ENCODE data around the gene MRTFA. TPM values are rescaled to one million over a fixed set of nuclear protein-coding genes. Genes with fewer than 3 reads are reported as not detected.

The MRTFA gene
- total RNA-seq, 1 experiment from 2014 or later, result 28.0 TPM

GRCh38 chr22:40413873-40414272 lies 222.6 kb downstream of the MRTFA start:
- H3K4me2 ChIP-seq (ENCODE audit: low read length), result no peak overlapping the region
- ChIA-PET CTCF (no interaction called here), RAD21 (ENCODE audit: low non-redundant PET in 1 of 2, low total read pairs in 2 of 2, uncharacterized antibody in 2 of 2, unreplicated experiment in 2 of 2) (no interaction called here), POLR2A (no interaction called here)
- no peaks in the 10 kb centered on the region for H3K27me3 ChIP-seq (ENCODE audit: insufficient read depth, low read length)
- H3K4me1 ChIP-seq (ENCODE audit: control insufficient read depth in 1 of 2, insufficient read depth in 2 of 2, low read length in 2 of 2), result peaks cover 4 to 11% of the 10 kb centered on the region in 2 experiments; a peak in 3 of 4 replicates
- no peaks in the 10 kb centered on the region for H4K20me1 ChIP-seq (ENCODE audit: insufficient read depth)
- H3K36me3 ChIP-seq (ENCODE audit: control insufficient read depth in 1 of 2, insufficient read depth in 2 of 2, low read length in 2 of 2), result peaks cover 2 to 4% of the 10 kb centered on the region in 2 experiments; a peak in 3 of 4 replicates
- H3K9ac ChIP-seq (ENCODE audit: low read length), result no peak overlapping the region
- no peak overlapping the region for H2AFZ ChIP-seq (ENCODE audit: low read depth, low read length, poor library complexity, severe bottlenecking)
- no peak overlapping the region for H3K4me3 ChIP-seq (replicated peaks in 1 of 2; ENCODE audit: low read depth in 1 of 2, low read length in 2 of 2)
- ATAC-seq, result no peak
- no peaks in the 10 kb centered on the region for H3K9me2 ChIP-seq (ENCODE audit: insufficient read depth)
- no peak for DNase-seq (ENCODE audit: low read depth, low spot score)
- no peak overlapping the region for H3K27ac ChIP-seq (ENCODE audit: low read depth, low read length)
- intact Hi-C loops (cut with micrococcal nuclease), result no loop called here
- BruUV-seq (replicated peaks), result TSS peak; percentile 23
- H3K79me2 ChIP-seq (ENCODE audit: insufficient read depth, low read length), result no peaks in the 10 kb centered on the region
- TF ChIP-seq CTCF (IDR thresholded peaks at IDR 0.05 in 2 of 3, conservative IDR thresholded peaks at IDR 0.05 in 1 of 3; ENCODE audit: borderline replicate concordance in 1 of 3, insufficient read depth in 1 of 3, low read depth in 2 of 3, low read length in 2 of 3), result no peak
- TF ChIP-seq YY1 (IDR thresholded peaks at IDR 0.05; ENCODE audit: extremely low read depth, insufficient replicate concordance, low read depth, low read length), result no peak
- no peak for TF ChIP-seq MAX (IDR thresholded peaks at IDR 0.05)
- TF ChIP-seq RAD21 (IDR thresholded peaks at IDR 0.05; ENCODE audit: low read depth), result no peak
- H3K9me3 ChIP-seq (ENCODE audit: control insufficient read depth in 1 of 2, insufficient read depth in 1 of 2, low read depth in 1 of 2, low read length in 2 of 2), result no peaks in the 10 kb centered on the region

GRCh38 chr22:40412441-40412840 lies 224.1 kb downstream of the MRTFA start:
- DNase-seq (ENCODE audit: low read depth, low spot score) (no peak), ATAC-seq (no peak)
- H4K20me1 ChIP-seq (ENCODE audit: insufficient read depth), result no peaks in the 10 kb centered on the region
- H3K27me3 ChIP-seq (ENCODE audit: insufficient read depth, low read length), result no peaks in the 10 kb centered on the region
- BruUV-seq (replicated peaks), result TSS peak; percentile 44
- H3K79me2 ChIP-seq (ENCODE audit: insufficient read depth, low read length), result no peaks in the 10 kb centered on the region
- no peak overlapping the region for H3K27ac ChIP-seq (ENCODE audit: low read depth, low read length)
- no peaks in the 10 kb centered on the region for H3K9me2 ChIP-seq (ENCODE audit: insufficient read depth)
- H3K9me3 ChIP-seq (ENCODE audit: control insufficient read depth in 1 of 2, insufficient read depth in 1 of 2, low read depth in 1 of 2, low read length in 2 of 2), result no peaks in the 10 kb centered on the region
- ChIA-PET RAD21 (ENCODE audit: low non-redundant PET in 1 of 2, low total read pairs in 2 of 2, uncharacterized antibody in 2 of 2, unreplicated experiment in 2 of 2) (no interaction called here), POLR2A (no interaction called here), CTCF (no interaction called here)
- H2AFZ ChIP-seq (ENCODE audit: low read depth, low read length, poor library complexity, severe bottlenecking), result no peak overlapping the region
- intact Hi-C loops (cut with micrococcal nuclease), result no loop called here
- TF ChIP-seq ZNF274 (IDR thresholded peaks at IDR 0.05; ENCODE audit: low read depth, low read length) (no peak), EGR1 (IDR thresholded peaks at IDR 0.05; ENCODE audit: low read depth) (no peak), SP1 (IDR thresholded peaks at IDR 0.05; ENCODE audit: low read depth) (no peak), RAD21 (IDR thresholded peaks at IDR 0.05; ENCODE audit: low read depth) (no peak), ZBTB33 (IDR thresholded peaks at IDR 0.05; ENCODE audit: extremely low read depth, insufficient replicate concordance, low read length) (no peak), JUND (IDR thresholded peaks at IDR 0.05) (no peak), FOSL1 (IDR thresholded peaks at IDR 0.05; ENCODE audit: low read depth) (no peak), EZH2 (IDR thresholded peaks at IDR 0.05) (no peak), REST (IDR thresholded peaks at IDR 0.05; ENCODE audit: low read depth) (no peak)
- H3K4me3 ChIP-seq (replicated peaks in 1 of 2; ENCODE audit: low read depth in 1 of 2, low read length in 2 of 2), result no peak overlapping the region
- peaks cover 2 to 4% of the 10 kb centered on the region in 2 experiments; a peak in 2 of 4 replicates for H3K36me3 ChIP-seq (ENCODE audit: control insufficient read depth in 1 of 2, insufficient read depth in 2 of 2, low read length in 2 of 2)
- H3K4me1 ChIP-seq (ENCODE audit: control insufficient read depth in 1 of 2, insufficient read depth in 2 of 2, low read length in 2 of 2), result peaks cover 4 to 11% of the 10 kb centered on the region in 2 experiments; a peak in 3 of 4 replicates
- no peak overlapping the region for H3K4me2 ChIP-seq (ENCODE audit: low read length)
- no peak overlapping the region for H3K9ac ChIP-seq (ENCODE audit: low read length)
